Hepatocyte (in vitro differentiated cells): Measurements from ENCODE around the gene RBPMS2. TPM values are rescaled to one million over a fixed set of nuclear protein-coding genes. Genes with fewer than 3 reads are reported as not detected.

ENCODE experiments used
- DNase-seq: peaks from one replicate; pipeline ENCODE4 v3.0.0-alpha.2; 2016; ENCODE audit warnings: low spot score
- H2AFZ ChIP-seq: fragments of 200-600 bp; sonication (generic); 2 replicates; pipeline ENCODE4 v1.6.0; 2016; ENCODE audit warnings: antibody characterized with exemption, mild to moderate bottlenecking
- H3K27ac ChIP-seq: fragments of 200-600 bp; sonication (generic); 2 replicates; pipeline ENCODE4 v1.5.1; 2016; ENCODE audit warnings: mild to moderate bottlenecking
- H3K27me3 ChIP-seq: fragments of 200-600 bp; sonication (generic); 2 replicates; pipeline ENCODE4 v1.6.1; 2016
- H3K36me3 ChIP-seq: fragments of 200-600 bp; sonication (generic); replicated peaks from 2 replicates; pipeline ENCODE4 v1.5.1; 2016; ENCODE audit warnings: low read depth; ENCODE audit not compliant: insufficient read depth
- H3K4me1 ChIP-seq: fragments of 200-600 bp; sonication (generic); 2 replicates; pipeline ENCODE4 v1.5.1; 2016; ENCODE audit warnings: mild to moderate bottlenecking, moderate library complexity; ENCODE audit not compliant: insufficient read depth
- H3K4me2 ChIP-seq: fragments of 200-600 bp; sonication (generic); 2 replicates; pipeline ENCODE4 v1.6.0; 2016
- H3K4me3 ChIP-seq: fragments of 200-600 bp; sonication (generic); 2 replicates; pipeline ENCODE4 v1.5.1; 2016; ENCODE audit warnings: mild to moderate bottlenecking
- H3K79me2 ChIP-seq: fragments of 200-600 bp; sonication (generic); 2 replicates; pipeline ENCODE4 v1.6.0; 2017; ENCODE audit warnings: mild to moderate bottlenecking
- H3K9me2 ChIP-seq: fragments of 200-600 bp; sonication (generic); replicated peaks from 2 replicates; pipeline ENCODE4 v1.6.0; 2017; ENCODE audit warnings: mild to moderate bottlenecking; ENCODE audit not compliant: insufficient read depth
- H3K9me3 ChIP-seq: fragments of 200-600 bp; sonication (generic); 2 replicates; pipeline ENCODE4 v1.5.1; 2016; ENCODE audit warnings: low read depth, mild to moderate bottlenecking
- H4K20me1 ChIP-seq: fragments of 200-600 bp; sonication (generic); 2 replicates; pipeline ENCODE4 v1.6.0; 2016; ENCODE audit warnings: mild to moderate bottlenecking; ENCODE audit not compliant: insufficient read depth, poor library complexity, severe bottlenecking
- EZH2 ChIP-seq: fragments of 200-600 bp; sonication (generic); IDR thresholded peaks from 2 replicates; pipeline ENCODE4 v1.6.1; 2016; ENCODE audit warnings: antibody characterized with exemption, mild to moderate bottlenecking, borderline replicate concordance
- EZH2phosphoT487 ChIP-seq: fragments of 200-600 bp; sonication (generic); IDR thresholded peaks from one replicate; pipeline ENCODE4 v1.6.1; 2018; ENCODE audit warnings: antibody characterized with exemption, mild to moderate bottlenecking, low read depth, moderate library complexity; ENCODE audit not compliant: unreplicated experiment, severe bottlenecking
- WGBS: methylation state at CpG from one replicate; pipeline ENCODE4 v1.1.6; 2016; ENCODE audit warnings: low lambda C conversion rate; ENCODE audit errors: missing lambda C conversion rate; 5-methylcytosine and 5-hydroxymethylcytosine counted together
- polyA plus RNA-seq: library from polyadenylated mRNA; unstranded; fragments of >200 nt; fragmentation: Nextera tagmentation; extraction: Ambion mirVana; gene quantifications from 2 replicates; pipeline ENCODE4 v1.2.1, GENCODE V29; 2016
- total RNA-seq: library from RNA; depleted of rRNA; stranded (reverse); fragments of >200 nt; gene quantifications from 2 replicates; pipeline ENCODE4 v1.2.3, GENCODE V29; 2014
- TF ChIP-seq, protein P1 (sequence below): fragments of 200-600 bp; sonication (generic); IDR thresholded peaks from 2 replicates; pipeline ENCODE4 v1.5.1; 2016; ENCODE audit warnings: antibody characterized with exemption, mild to moderate bottlenecking; ENCODE audit not compliant: poor library complexity

RBPMS2 gene
- total and polyA plus RNA-seq, 2 experiments from 2014 or later = 0.27 to 18.0 TPM

DNA sequence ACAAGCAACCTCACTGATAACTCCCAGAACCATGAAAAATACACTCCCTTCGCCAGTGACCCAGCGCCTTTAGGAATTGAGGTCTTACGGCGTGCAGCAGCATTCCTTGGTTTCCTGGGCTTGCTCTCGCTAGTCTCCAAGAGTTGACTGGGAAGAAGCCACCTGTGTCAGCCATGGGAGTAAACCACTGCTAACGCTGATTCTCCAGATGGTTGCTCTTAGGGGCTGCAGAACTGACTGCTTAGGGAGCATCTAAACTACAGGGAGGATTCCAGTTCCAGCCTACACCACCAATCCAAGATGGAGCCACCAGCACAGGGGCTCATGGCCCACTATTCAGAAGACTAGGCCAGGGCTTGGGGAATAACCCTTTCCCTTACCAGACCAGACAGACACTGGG, 2.4 kb downstream of the RBPMS2 start:
- Histone ChIP-seq H3K27ac (no peak overlapping the region), H4K20me1 (no peaks in the 10 kb centered on the region), H3K4me1 (peaks cover 6% of the 10 kb centered on the region), H3K79me2 (peaks cover 6% of the 10 kb centered on the region), H3K9me3 (no peaks in the 10 kb centered on the region), H2AFZ (no peak overlapping the region), H3K27me3 (no peaks in the 10 kb centered on the region), H3K36me3 (no peaks in the 10 kb centered on the region), H3K4me2 (no peak overlapping the region), H3K4me3 (no peak overlapping the region), H3K9me2 (no peaks in the 10 kb centered on the region)
- no peak for TF ChIP-seq EZH2
- TF ChIP-seq EZH2phosphoT487 = no peak
- TF ChIP-seq, protein P1, sequence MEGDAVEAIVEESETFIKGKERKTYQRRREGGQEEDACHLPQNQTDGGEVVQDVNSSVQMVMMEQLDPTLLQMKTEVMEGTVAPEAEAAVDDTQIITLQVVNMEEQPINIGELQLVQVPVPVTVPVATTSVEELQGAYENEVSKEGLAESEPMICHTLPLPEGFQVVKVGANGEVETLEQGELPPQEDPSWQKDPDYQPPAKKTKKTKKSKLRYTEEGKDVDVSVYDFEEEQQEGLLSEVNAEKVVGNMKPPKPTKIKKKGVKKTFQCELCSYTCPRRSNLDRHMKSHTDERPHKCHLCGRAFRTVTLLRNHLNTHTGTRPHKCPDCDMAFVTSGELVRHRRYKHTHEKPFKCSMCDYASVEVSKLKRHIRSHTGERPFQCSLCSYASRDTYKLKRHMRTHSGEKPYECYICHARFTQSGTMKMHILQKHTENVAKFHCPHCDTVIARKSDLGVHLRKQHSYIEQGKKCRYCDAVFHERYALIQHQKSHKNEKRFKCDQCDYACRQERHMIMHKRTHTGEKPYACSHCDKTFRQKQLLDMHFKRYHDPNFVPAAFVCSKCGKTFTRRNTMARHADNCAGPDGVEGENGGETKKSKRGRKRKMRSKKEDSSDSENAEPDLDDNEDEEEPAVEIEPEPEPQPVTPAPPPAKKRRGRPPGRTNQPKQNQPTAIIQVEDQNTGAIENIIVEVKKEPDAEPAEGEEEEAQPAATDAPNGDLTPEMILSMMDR = no peak
- no peak for DNase-seq
- 87% methylated on average over 6 of the region's 6 CpGs for WGBS

DNA sequence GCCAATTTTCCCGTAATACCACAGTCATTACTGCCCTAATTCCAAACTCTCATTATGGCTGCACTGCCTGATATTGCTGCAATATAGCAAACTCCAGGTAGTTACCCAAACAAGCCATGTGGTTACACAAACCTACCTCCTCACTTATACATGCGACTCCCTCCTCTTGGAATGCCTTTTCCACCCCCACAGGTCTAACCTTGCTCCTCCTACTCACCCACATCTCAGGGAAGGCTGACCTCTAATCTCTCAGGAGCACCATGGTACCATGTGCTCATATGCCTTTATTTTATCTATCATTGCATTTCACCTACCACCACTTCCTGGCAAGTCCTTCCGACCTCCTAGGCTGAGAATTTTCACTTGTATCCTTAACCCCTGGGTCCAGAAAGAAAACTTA, 2.9 kb downstream of the RBPMS2 start:
- H3K36me3 ChIP-seq = no peaks in the 10 kb centered on the region
- no peaks in the 10 kb centered on the region for H4K20me1 ChIP-seq
- no peak overlapping the region for H3K4me3 ChIP-seq
- WGBS = 72% methylated on average over 3 of the region's 3 CpGs
- H3K9me2 ChIP-seq = no peaks in the 10 kb centered on the region
- no peak overlapping the region for H3K27ac ChIP-seq
- H3K79me2 ChIP-seq = peaks cover 9% of the 10 kb centered on the region
- H3K27me3 ChIP-seq = no peaks in the 10 kb centered on the region
- TF ChIP-seq, protein P1 = no peak
- TF ChIP-seq EZH2 = no peak
- no peak for DNase-seq
- no peaks in the 10 kb centered on the region for H3K9me3 ChIP-seq
- H2AFZ ChIP-seq = no peak overlapping the region
- peaks cover 6% of the 10 kb centered on the region for H3K4me1 ChIP-seq
- no peak overlapping the region for H3K4me2 ChIP-seq

DNA sequence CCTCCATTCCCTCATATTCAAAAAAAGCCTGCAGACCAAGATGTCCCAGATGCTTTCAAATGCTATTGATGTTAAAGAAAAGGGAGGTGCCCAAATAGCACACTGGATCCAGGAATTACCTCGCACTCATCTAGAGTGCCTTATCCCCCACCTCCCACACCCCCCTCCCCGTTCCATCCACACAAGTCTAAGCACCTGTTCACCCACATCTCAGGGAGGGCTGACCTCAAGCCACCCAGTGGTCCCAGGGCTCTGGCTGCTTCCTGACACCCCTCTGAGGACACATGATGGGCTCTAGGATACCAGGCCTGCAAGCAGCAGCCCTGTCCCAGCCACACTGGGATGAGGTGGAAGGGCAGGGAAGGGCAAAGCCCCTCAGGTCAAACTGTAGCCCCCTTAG, 4.8 kb downstream of the RBPMS2 start:
- H3K79me2 ChIP-seq = peaks cover 9% of the 10 kb centered on the region
- 86% methylated on average over 2 of the region's 2 CpGs for WGBS
- TF ChIP-seq, protein P1 = no peak
- TF ChIP-seq EZH2phosphoT487 = no peak
- TF ChIP-seq EZH2 = no peak

DNA sequence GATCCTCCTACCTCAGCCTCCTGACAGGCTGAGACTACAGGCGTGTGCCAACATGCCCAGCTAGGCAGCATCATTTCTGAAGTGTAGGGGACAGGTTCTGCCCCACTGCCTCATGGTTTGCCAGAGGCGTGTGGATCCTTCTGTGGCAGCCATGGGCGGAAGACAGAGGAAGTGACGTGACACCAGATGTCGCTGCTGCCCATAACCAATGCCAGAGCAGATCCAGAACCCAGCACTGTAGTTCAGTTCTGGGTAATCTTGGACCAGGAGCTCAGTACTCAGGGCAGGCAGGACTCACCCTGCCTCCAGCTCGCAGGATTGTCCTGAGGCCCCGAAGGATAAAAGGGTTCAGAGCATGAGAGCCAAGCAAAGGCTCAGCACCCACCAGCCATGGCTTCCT, 8.2 kb downstream of the RBPMS2 start:
- Histone ChIP-seq H2AFZ (no peak overlapping the region), H3K79me2 (peaks cover 9% of the 10 kb centered on the region), H3K4me1 (no peaks in the 10 kb centered on the region), H3K36me3 (no peaks in the 10 kb centered on the region), H3K27me3 (no peaks in the 10 kb centered on the region), H4K20me1 (no peaks in the 10 kb centered on the region), H3K9me2 (no peaks in the 10 kb centered on the region), H3K4me2 (no peak overlapping the region), H3K9me3 (no peaks in the 10 kb centered on the region), H3K27ac (no peak overlapping the region), H3K4me3 (no peak overlapping the region)
- no peak for DNase-seq
- WGBS = 95% methylated on average over 7 of the region's 7 CpGs
- TF ChIP-seq, protein P1 = no peak
- no peak for TF ChIP-seq EZH2phosphoT487

More for the DNA sequence above, 4.8 kb downstream of the RBPMS2 start:
- Histone ChIP-seq H3K27me3 (no peaks in the 10 kb centered on the region), H3K4me3 (no peak overlapping the region), H3K4me2 (no peak overlapping the region), H3K9me2 (no peaks in the 10 kb centered on the region), H3K4me1 (no peaks in the 10 kb centered on the region), H3K9me3 (no peaks in the 10 kb centered on the region), H4K20me1 (no peaks in the 10 kb centered on the region), H3K36me3 (no peaks in the 10 kb centered on the region), H2AFZ (no peak overlapping the region), H3K27ac (no peak overlapping the region)
- DNase-seq = no peak
